ENCODE measurements around the gene AHSP.
"Not testable (repeated sequence)": the region's sequence is repeated elsewhere in the genome, so short reads cannot be mapped to it uniquely, and the experiment has no call there.

Gene AHSP, protein sequence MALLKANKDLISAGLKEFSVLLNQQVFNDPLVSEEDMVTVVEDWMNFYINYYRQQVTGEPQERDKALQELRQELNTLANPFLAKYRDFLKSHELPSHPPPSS

DNA sequence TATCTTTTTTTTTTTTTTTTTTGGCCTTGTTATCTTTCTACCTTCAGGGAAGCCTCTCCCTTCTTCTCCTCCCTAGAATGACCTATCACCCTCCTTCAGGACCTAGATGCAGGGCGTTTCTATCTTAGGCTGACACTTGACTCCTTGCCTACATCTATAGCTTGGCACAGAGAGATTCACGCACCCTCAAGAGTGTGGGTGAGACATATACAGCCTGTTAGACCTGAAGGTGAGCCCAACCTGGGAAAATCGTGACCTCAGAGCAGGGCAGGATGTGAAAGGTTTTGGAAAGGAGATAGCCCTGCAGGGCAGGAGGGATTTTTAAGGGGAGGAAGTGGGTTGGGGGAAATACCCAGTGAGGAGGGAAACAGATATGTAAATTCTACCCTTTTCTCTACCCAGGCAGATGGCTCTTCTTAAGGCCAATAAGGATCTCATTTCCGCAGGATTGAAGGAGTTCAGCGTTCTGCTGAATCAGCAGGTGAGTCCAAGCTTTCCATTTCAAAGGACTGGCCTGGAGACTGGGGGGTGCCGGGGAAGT lies at the start of gene AHSP:
Gene AHSP (plus strand): TSS at position 167 of the 541 bp plus-strand sequence. CDS start 240 bp downstream, at position 407.
- no peak for DNase-seq

GRCh38 chr16:31478956-31479355 lies 48.7 kb upstream of the AHSP start:
- no peak for DNase-seq

DNA sequence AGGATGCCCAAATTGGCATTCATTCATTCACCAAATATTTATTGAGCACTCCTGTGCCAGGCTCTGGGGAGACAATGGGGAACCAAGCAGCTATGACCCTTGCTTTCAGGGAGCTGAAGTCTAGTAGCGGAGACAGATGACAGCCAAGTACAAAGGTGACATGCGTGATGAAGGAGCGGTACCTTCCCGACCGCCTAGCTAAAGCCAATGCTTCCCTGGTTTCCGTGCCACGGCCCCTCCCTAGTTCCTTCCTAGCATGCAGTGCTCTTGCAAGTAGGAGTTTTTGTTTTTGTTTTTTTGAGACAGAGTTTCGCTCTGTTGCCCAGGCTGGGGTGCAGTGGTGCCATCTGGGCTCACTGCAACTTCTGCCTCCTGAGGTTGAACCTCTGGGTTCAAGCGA lies 47.9 kb upstream of the AHSP start:
- no peak for DNase-seq

DNA sequence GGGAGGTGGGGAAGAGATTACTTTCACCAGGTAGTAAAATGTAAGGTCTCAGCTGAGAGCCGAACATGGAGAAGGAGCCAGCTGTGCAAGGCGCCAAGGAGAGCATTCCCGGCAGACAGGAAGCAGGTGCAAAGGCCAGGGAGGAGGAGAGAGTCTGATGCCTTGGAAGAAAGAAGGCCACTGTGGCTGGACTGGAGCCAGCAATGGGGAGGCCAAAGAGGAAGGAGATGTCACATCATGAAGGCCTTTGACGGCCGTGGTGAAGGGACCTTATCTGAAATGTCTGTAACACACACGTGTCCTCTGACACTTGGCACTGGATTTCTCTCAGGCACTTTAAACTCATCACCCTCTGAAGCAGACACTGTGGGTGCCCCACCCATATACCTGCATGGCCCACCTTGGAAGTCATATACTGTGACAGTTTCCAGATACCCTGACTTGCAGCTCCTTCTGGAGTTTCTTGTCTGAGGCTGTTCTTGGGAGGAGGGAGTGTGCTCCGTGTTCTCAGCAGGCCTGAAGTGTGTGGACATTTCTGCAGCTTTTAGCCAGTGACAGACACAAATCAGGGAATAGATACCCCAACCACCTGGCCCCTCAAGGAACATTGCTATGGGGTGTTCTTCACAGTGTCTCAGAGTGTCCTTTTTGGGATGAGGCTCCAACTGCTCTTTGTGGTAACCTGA lies 46.7 kb upstream of the AHSP start:
- no peak for DNase-seq

- no peak for DNase-seq
These were observed 44.6 kb upstream of the AHSP start, which contains the start of gene SLC5A2 for GRCh38 chr16:31483081-31483480. SLC5A2 (plus strand) TSS chr16:31483123; CDS start chr16:31483137, 14 bp downstream.

GRCh38 chr16:31484048-31484447 lies 43.7 kb upstream of the AHSP start:
- DNase-seq, result not testable (repeated sequence)

DNA sequence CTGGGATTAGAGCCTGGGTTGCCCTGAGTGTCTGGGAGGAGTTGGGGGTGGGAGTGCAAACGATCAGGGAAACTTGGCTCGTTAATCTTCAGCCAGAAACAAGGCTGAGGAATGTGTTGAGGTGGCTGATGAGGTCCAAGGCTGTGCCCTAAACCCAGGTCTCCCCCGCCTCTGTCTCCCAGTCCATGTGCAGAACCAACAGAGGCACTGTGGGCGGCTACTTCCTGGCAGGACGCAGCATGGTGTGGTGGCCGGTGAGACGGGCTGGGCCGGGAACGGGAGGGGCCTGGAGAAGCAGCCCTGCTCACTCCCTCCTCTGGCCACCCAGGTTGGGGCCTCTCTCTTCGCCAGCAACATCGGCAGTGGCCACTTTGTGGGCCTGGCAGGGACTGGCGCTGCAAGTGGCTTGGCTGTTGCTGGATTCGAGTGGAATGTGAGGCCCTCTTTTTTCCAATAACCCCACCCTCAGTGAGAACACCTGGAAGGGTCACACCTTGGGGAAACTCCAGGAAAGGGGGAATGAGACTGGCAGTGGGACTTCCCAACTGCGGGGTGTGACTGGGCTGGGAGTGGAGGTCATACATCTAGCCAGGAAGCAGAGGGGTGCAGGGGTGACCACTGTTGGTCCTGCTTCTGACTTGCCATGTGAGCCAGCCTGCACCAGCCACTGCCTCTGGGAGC lies 43.1 kb upstream of the AHSP start:
- no peak for DNase-seq

DNA sequence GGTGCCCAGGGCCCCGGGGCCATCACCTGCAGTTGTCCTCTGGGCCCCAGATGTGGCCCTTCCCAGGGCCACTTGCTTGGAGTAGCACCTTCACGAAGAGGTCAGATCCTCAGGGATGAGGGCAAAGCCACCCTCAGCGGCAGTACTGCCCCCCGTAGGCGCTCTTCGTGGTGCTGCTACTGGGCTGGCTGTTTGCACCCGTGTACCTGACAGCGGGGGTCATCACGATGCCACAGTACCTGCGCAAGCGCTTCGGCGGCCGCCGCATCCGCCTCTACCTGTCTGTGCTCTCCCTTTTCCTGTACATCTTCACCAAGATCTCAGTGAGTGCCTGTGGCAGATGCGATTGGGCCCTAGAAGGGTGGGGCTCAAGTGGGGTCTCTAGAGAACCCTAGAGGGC lies 42.1 kb upstream of the AHSP start:
- no peak for DNase-seq

DNA sequence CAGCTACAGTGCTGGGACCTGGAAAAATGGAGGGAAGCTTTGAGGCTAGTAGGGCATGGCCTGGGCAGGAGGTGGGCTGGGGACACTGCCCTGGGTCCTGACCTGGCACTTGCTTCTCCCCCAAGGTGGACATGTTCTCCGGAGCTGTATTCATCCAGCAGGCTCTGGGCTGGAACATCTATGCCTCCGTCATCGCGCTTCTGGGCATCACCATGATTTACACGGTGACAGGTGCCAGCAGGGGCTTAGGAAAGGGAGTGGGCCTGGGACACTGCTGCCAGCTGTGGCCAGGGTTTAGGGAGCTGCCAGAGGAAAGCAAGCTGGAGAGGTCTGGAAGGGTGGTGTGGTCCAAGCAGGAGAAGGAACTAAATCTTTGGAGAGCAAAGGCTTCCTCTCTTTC lies 41.7 kb upstream of the AHSP start:
- no peak for DNase-seq

DNA sequence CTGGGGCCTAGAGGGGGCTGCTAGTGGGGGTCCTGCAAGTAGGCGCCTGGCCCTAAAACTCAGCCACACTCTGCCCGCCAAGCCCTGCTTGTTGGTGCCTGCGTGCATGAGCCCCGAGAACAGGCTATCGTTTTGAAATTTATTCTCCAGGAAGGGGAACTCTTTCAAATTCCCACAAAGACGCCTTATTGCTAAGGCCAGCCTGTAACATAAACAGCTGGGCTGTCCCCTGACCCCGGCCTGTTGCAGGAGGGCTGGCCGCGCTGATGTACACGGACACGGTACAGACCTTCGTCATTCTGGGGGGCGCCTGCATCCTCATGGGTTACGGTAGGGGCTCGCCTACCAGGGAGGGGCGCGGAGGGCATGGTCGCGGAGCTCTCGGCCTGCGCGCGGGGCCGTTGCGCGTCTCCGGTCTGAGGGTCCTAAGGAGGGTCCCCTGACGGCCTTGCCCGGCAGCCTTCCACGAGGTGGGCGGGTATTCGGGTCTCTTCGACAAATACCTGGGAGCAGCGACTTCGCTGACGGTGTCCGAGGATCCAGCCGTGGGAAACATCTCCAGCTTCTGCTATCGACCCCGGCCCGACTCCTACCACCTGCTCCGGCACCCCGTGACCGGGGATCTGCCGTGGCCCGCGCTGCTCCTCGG lies 40.5 kb upstream of the AHSP start:
- DNase-seq, result no peak

- DNase-seq, result peak; percentile 73
These were observed 39.8 kb upstream of the AHSP start for GRCh38 chr16:31487720-31488467.

DNA sequence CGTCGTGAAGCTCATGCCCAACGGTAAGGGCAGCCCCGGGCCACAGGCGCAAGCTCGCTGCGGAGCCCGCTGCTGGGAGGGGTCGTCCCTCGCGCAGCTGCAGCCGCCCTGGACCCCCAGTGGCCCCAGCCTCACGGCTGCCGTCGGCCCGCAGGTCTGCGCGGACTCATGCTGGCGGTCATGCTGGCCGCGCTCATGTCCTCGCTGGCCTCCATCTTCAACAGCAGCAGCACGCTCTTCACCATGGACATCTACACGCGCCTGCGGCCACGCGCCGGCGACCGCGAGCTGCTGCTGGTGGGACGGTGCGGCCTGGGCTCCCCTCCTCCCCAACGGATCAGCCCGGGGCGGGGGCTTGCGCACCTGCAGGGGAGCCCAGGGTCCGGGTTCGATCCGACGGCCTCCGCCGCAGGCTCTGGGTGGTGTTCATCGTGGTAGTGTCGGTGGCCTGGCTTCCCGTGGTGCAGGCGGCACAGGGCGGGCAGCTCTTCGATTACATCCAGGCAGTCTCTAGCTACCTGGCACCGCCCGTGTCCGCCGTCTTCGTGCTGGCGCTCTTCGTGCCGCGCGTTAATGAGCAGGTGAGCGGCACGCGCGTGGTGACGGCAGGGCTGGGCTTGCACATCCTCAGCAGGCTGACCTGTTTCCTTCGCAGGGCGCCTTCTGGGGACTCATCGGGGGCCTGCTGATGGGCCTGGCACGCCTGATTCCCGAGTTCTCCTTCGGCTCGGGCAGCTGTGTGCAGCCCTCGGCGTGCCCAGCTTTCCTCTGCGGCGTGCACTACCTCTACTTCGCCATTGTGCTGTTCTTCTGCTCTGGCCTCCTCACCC lies 39.0 kb upstream of the AHSP start:
- no peak for DNase-seq

GRCh38 chr16:31489298-31489564 lies 38.5 kb upstream of the AHSP start:
- DNase-seq, result no peak

DNA sequence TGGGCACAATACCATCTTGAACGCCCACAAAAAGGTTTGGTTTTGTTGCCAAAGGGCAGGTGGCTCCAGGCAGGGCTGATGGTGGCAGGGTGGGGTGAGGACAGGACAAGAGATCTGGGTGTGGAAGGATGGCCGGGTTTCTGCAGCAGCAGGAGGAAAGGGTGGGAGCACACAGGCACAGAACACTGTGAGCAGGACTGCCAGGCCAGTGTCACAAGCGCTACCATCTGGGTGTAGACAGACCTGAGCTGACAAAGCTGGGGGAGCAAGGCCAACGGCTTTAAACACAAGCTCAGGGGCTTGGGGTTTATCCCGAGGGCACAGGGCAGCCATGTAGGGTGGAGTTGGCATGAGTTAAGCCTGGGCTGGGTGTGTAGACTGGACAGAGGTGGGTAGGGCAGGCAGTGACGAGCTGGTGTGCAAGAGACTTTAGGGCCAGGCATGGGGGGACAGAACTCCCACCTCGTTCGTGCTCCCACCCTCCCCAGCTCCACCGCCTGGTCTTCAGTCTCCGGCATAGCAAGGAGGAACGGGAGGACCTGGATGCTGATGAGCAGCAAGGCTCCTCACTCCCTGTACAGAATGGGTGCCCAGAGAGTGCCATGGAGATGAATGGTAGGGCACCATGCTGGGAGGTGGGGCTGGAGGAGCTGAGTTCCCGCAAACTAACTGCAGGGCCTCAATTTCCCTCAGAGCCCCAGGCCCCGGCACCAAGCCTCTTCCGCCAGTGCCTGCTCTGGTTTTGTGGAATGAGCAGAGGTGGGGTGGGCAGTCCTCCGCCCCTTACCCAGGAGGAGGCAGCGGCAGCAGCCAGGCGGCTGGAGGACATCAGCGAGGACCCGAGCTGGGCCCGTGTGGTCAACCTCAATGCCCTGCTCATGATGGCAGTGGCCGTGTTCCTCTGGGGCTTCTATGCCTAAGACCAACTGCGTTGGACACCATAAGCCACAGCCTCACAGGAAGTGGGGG lies 37.8 kb upstream of the AHSP start:
- no peak for DNase-seq

DNA sequence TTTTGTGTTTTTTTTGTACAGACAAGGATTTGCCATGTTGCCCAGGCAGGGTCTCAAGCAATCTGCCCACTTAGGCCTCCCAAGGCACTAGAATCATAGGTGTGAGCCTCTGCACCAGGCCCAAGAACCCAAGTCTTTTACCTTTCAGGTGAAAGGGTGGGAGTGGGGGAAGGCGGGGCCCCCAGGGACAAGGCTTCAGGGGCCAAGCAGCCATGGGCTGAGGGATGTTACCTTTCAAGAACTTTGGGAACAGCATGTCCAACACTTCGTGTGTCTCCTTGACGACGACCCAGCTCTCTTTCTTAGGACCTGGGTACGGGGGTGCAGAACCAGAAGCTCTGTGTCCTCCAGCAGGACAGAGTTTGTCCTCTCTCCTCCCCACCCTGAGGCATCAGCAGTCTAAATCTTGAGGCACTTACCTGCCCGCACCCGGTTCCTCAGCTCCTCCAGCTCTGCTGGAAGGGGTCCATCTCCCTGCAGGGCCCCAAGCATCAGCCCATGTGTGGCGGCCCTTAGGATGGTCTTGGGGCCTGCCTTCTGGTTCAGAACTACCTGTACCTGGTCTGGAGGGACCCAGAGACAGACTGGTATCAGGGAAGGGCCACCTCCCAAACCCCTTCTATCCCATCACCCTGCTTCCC lies 35.8 kb upstream of the AHSP start:
- no peak for DNase-seq

DNA sequence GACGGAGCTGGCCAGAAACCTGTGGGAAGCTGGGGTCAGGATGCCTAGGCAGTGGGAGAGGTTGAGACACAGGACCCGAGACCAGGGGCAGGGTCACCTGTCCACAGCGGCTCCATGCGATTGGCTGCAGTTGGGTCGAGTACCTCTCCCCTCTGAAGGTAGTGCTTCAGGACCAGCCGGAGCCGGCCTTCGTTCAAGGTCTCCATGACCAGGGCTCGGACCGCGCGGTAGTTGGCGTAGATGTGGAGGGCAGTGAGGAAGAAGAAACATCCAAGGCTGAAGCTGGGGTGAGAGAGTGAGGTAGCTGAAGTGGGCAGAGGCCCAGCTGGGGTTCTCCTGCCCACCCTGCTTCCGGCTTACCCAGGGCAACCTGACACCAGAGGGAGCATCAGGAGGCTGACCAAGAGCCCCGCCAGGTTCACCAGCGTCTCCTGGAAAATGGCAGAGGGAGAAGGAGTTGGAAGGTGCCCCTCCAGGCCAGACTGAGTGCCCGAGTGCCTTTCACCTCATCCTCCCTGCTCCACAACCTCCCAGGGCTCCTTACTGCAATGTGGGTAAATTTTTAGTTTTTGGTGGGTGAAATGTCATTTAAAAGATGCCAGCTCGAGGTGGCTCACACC lies 34.1 kb upstream of the AHSP start:
- no peak for DNase-seq

DNA sequence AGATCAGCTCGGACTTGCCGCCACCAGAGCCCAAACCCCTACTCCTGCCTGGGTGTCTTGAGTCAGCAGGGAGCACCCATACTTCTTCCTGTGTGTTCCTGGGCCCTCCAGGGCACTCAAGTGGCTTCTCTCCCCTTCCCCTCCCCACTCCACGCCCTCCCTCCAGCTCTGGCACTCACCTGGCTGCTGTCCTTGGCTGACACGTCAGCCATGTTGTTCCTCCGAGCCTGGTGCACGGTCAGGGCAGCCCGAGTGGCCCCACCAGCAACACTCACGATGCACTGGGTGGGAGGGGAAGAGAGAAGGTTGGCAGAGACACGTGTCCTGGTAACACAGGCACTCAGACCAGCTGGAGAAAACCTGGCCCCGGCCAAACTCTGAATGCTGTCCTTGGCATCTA lies 31.0 kb upstream of the AHSP start:
- DNase-seq, result no peak

- no peak for DNase-seq
These were observed 29.2 kb upstream of the AHSP start for GRCh38 chr16:31498493-31498892.

- no peak for DNase-seq
These were observed 27.8 kb upstream of the AHSP start for GRCh38 chr16:31499928-31500327.

Data from stimulated activated CD4-positive, alpha-beta T cell treated with anti-CD3 and anti-CD28 coated beads, Interleukin-15, amount 100 ng/mL, for 24 hours (primary cell).